ENCODE data around the gene STX12.
"Not testable (repeated sequence)": the region's sequence is repeated elsewhere in the genome, so short reads cannot be mapped to it uniquely, and the experiment has no call there.

The STX12 gene

GRCh38 chr1:27785781-27786455 is 12.9 kb downstream of the STX12 start:
- no peak for DNase-seq (ENCODE audit: low read depth)
- no peak overlapping the region for H3K4me3 ChIP-seq (ENCODE audit: low read depth, low read length)
- in situ Hi-C loops (cut with HindIII; ENCODE audit: low sequenced_read_pairs) = no loop called here
- no peak for TF ChIP-seq CTCF (IDR thresholded peaks at IDR 0.05; ENCODE audit: low read depth, low read length, missing control alignments)

GRCh38 chr1:27787895-27788294 is 14.9 kb downstream of the STX12 start:
- no peak for TF ChIP-seq CTCF (IDR thresholded peaks at IDR 0.05; ENCODE audit: low read depth, low read length, missing control alignments)
- in situ Hi-C loops (cut with HindIII; ENCODE audit: low sequenced_read_pairs) = no loop called here
- peak; percentile 11 for DNase-seq (ENCODE audit: low read depth)
- H3K4me3 ChIP-seq (ENCODE audit: low read depth, low read length) = no peak overlapping the region

GRCh38 chr1:27789540-27790041 is 16.6 kb downstream of the STX12 start:
- in situ Hi-C loops (cut with HindIII; ENCODE audit: low sequenced_read_pairs) = no loop called here
- DNase-seq (ENCODE audit: low read depth) = no peak
- no peak overlapping the region for H3K4me3 ChIP-seq (ENCODE audit: low read depth, low read length)
- TF ChIP-seq CTCF (IDR thresholded peaks at IDR 0.05; ENCODE audit: low read depth, low read length, missing control alignments) = no peak

- in situ Hi-C loops (cut with HindIII; ENCODE audit: low sequenced_read_pairs); DNase-seq (ENCODE audit: low read depth); H3K4me3 ChIP-seq (ENCODE audit: low read depth, low read length): not testable (repeated sequence)
Observed at GRCh38 chr1:27790270-27790669, 17.3 kb downstream of the STX12 start.

- in situ Hi-C loops (cut with HindIII; ENCODE audit: low sequenced_read_pairs) = no loop called here
Observed at GRCh38 chr1:27795601-27796000, 22.6 kb downstream of the STX12 start.

GRCh38 chr1:27804791-27805190 is 31.8 kb downstream of the STX12 start:
- TF ChIP-seq CTCF (IDR thresholded peaks at IDR 0.05; ENCODE audit: low read depth, low read length, missing control alignments) = no peak
- in situ Hi-C loops (cut with HindIII; ENCODE audit: low sequenced_read_pairs) = no loop called here
- H3K4me3 ChIP-seq (ENCODE audit: low read depth, low read length) = no peak overlapping the region
- DNase-seq (ENCODE audit: low read depth) = no peak

More at GRCh38 chr1:27795601-27796000, 22.6 kb downstream of the STX12 start:
- TF ChIP-seq CTCF (IDR thresholded peaks at IDR 0.05; ENCODE audit: low read depth, low read length, missing control alignments) = no peak
- no peak overlapping the region for H3K4me3 ChIP-seq (ENCODE audit: low read depth, low read length)
- DNase-seq (ENCODE audit: low read depth) = no peak

- TF ChIP-seq CTCF (IDR thresholded peaks at IDR 0.05; ENCODE audit: low read depth, low read length, missing control alignments) = no peak
- DNase-seq (ENCODE audit: low read depth) = no peak
- in situ Hi-C loops (cut with HindIII; ENCODE audit: low sequenced_read_pairs) = no loop called here
- H3K4me3 ChIP-seq (ENCODE audit: low read depth, low read length) = no peak overlapping the region
Observed at GRCh38 chr1:27806758-27807157, 33.7 kb downstream of the STX12 start.
